ENCODE measurements around the gene ITCH.
"Not testable (repeated sequence)": the region's sequence is repeated elsewhere in the genome, so short reads cannot be mapped to it uniquely, and the experiment has no call there.

Gene ITCH

DNA sequence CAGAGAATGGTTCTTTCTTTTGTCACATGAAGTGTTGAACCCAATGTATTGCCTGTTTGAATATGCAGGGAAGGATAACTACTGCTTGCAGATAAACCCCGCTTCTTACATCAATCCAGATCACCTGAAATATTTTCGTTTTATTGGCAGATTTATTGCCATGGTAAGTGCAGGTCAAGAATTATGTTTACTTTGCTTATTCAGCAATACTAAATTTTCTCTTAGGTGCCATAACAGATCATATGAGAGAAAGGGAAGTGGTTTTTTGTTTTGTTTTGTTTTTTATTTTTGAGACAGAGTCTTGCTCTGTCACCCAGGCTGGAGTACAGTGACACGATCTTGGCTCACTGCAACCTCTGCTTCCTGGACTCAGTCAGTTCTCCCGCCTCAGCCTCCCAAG lies 116.6 kb downstream of the ITCH start:
- Histone ChIP-seq H3K79me2 (ENCODE audit: low read length) (no peaks in the 10 kb centered on the region), H3K4me1 (ENCODE audit: low read length) (peaks cover 5% of the 10 kb centered on the region), H3K27ac (ENCODE audit: low read length) (no peak overlapping the region), H3K27me3 (ENCODE audit: low read depth, low read length) (no peaks in the 10 kb centered on the region), H3K4me3 (ENCODE audit: low read length) (no peak overlapping the region), H3K4me2 (ENCODE audit: low read length) (no peak overlapping the region), H3K36me3 (replicated peaks; ENCODE audit: low read depth, low read length) (peaks cover 30% of the 10 kb centered on the region), H3K9me3 (ENCODE audit: insufficient read depth, low read length) (no peaks in the 10 kb centered on the region), H2AFZ (ENCODE audit: low read depth, low read length) (no peak overlapping the region), H4K20me1 (ENCODE audit: insufficient read depth, low read length) (no peaks in the 10 kb centered on the region), H3K9ac (ENCODE audit: low read length) (no peak overlapping the region)
- no peak for TF ChIP-seq EZH2phosphoT487 (IDR thresholded peaks at IDR 0.05; ENCODE audit: low read depth)
- TF ChIP-seq, protein P1, sequence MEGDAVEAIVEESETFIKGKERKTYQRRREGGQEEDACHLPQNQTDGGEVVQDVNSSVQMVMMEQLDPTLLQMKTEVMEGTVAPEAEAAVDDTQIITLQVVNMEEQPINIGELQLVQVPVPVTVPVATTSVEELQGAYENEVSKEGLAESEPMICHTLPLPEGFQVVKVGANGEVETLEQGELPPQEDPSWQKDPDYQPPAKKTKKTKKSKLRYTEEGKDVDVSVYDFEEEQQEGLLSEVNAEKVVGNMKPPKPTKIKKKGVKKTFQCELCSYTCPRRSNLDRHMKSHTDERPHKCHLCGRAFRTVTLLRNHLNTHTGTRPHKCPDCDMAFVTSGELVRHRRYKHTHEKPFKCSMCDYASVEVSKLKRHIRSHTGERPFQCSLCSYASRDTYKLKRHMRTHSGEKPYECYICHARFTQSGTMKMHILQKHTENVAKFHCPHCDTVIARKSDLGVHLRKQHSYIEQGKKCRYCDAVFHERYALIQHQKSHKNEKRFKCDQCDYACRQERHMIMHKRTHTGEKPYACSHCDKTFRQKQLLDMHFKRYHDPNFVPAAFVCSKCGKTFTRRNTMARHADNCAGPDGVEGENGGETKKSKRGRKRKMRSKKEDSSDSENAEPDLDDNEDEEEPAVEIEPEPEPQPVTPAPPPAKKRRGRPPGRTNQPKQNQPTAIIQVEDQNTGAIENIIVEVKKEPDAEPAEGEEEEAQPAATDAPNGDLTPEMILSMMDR (IDR thresholded peaks at IDR 0.05; ENCODE audit: low read depth, low read length): no peak

DNA sequence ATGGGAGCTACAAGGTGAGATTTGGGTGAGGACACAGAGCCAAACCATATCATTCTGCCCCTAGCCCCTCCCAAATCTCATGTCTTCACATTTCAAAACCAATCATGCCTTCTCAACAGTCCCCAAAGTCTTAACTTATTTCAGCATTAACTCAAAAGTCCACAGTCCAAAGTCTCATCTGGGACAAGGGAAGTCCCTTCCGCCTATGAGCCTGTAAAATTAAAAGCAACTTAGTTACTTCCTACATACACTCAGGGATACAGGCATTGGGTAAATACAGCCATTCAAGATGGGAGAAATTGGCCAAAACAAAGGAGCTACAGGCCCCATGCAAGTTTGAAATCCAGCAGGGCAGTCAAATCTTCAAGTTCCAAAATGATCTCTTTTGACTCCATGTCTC lies 119.1 kb downstream of the ITCH start:
- not testable (repeated sequence) for H3K4me1 ChIP-seq (ENCODE audit: low read length); H2AFZ ChIP-seq (ENCODE audit: low read depth, low read length); H3K79me2 ChIP-seq (ENCODE audit: low read length); H3K4me3 ChIP-seq (ENCODE audit: low read length); H3K9ac ChIP-seq (ENCODE audit: low read length); H3K9me3 ChIP-seq (ENCODE audit: insufficient read depth, low read length); H4K20me1 ChIP-seq (ENCODE audit: insufficient read depth, low read length); H3K27me3 ChIP-seq (ENCODE audit: low read depth, low read length); H3K27ac ChIP-seq (ENCODE audit: low read length); H3K4me2 ChIP-seq (ENCODE audit: low read length)
- peaks cover 23% of the 10 kb centered on the region for H3K36me3 ChIP-seq (replicated peaks; ENCODE audit: low read depth, low read length)

DNA sequence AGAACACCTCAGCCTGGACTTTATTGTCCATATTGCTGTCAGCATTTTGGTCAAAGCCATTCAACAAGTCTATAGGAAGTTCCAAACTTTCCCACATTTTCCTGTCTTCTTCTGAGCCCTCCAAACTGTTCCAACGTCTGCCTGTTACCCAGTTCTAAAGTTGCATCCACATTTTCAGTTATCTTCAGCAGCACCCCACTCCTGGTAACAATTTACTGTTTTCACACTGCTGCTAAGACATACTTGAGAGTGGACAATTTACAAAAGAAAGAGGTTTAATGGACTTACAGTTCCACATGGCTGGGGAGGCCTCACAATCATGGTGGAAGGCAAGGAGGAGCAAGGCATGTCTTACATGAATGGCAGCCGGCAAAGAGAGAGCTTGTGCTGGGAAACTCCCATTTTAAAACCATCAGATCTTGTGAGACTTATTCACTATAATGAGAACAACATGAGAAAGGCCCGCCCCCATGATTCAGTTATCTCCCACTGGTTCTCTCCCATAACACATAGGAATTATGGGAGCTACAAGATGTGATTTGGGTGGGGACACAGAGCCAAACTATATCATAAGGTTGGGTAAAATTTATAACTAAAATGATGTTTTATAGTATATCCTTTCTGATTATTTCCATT lies 120.6 kb downstream of the ITCH start:
- H3K36me3 ChIP-seq (replicated peaks; ENCODE audit: low read depth, low read length): peaks cover 32% of the 10 kb centered on the region
- H3K4me3 ChIP-seq (ENCODE audit: low read length); H3K27ac ChIP-seq (ENCODE audit: low read length); H2AFZ ChIP-seq (ENCODE audit: low read depth, low read length); H3K9me3 ChIP-seq (ENCODE audit: insufficient read depth, low read length); H3K9ac ChIP-seq (ENCODE audit: low read length); H3K79me2 ChIP-seq (ENCODE audit: low read length); H3K4me2 ChIP-seq (ENCODE audit: low read length); H4K20me1 ChIP-seq (ENCODE audit: insufficient read depth, low read length); H3K4me1 ChIP-seq (ENCODE audit: low read length); H3K27me3 ChIP-seq (ENCODE audit: low read depth, low read length): not testable (repeated sequence)

DNA sequence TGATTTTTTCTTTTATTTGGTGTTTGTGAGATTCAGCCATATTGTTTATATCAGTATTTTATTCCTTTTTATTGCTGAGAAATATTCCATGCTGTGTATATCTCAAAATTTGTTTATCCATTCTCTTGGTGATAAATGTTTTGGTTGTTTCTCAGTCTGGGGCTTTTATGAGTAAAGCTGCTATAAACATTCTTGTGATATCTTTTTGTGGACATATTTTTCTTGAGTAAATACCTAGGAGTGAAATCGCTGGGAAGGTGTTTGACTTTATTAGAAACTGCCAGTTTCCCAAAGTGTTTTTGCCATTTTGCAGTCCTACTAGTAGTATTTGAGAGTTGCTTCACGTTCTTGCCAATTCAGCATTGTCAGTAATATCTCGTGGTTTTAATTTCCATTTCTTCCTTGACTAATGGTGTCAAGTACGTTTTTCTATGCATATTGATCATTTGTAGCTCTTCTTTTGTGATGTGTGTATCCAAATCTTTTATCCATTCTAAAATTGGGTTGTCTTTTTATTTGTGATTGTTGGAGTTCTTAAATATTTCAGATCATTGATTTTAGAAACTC lies 122.1 kb downstream of the ITCH start:
- no peaks in the 10 kb centered on the region for H3K4me1 ChIP-seq (ENCODE audit: low read length)
- H2AFZ ChIP-seq (ENCODE audit: low read depth, low read length): no peak overlapping the region
- no peak overlapping the region for H3K9ac ChIP-seq (ENCODE audit: low read length)
- H3K9me3 ChIP-seq (ENCODE audit: insufficient read depth, low read length): no peaks in the 10 kb centered on the region
- H3K4me2 ChIP-seq (ENCODE audit: low read length): no peak overlapping the region
- H4K20me1 ChIP-seq (ENCODE audit: insufficient read depth, low read length): no peaks in the 10 kb centered on the region
- peaks cover 37% of the 10 kb centered on the region for H3K36me3 ChIP-seq (replicated peaks; ENCODE audit: low read depth, low read length)
- no peak for TF ChIP-seq EZH2phosphoT487 (IDR thresholded peaks at IDR 0.05; ENCODE audit: low read depth)
- H3K27ac ChIP-seq (ENCODE audit: low read length): no peak overlapping the region
- H3K79me2 ChIP-seq (ENCODE audit: low read length): no peaks in the 10 kb centered on the region
- no peaks in the 10 kb centered on the region for H3K27me3 ChIP-seq (ENCODE audit: low read depth, low read length)
- H3K4me3 ChIP-seq (ENCODE audit: low read length): no peak overlapping the region

DNA sequence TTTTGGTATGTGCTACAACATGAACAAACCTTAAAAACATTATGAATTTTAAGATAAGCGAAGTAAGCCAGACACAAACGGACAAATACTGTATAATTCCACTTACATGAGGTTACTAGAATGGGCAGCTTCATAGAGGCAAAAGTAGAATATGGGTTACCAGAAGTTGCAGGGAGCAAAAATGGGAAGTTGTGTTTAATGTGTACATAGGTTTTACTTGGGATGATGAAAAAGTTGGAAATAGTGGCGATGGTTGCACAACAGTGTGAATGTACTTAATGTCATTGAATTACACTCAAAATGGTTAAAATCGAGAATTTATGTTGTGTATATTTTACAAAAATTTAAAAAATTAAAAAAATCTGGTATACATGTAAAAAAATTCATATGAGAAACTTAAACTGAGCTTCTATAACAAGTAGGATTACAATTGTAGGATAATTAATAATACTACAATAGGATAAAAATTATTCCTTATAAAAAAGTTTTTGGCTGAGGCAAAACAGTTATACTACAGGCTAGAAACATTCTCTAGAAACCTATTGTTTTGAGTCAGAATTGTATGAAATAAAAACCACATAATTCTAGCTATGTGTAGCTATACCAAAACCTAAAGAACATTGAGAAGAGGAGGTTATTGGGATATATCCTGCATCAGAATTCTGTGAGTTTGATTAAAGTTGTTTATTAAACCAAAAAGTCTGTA lies 128.3 kb downstream of the ITCH start:
- Histone ChIP-seq H3K79me2 (ENCODE audit: low read length) (no peaks in the 10 kb centered on the region), H3K27me3 (ENCODE audit: low read depth, low read length) (no peaks in the 10 kb centered on the region), H3K36me3 (replicated peaks; ENCODE audit: low read depth, low read length) (peaks cover 50% of the 10 kb centered on the region), H3K9me3 (ENCODE audit: insufficient read depth, low read length) (no peaks in the 10 kb centered on the region), H2AFZ (ENCODE audit: low read depth, low read length) (no peak overlapping the region), H3K4me1 (ENCODE audit: low read length) (no peaks in the 10 kb centered on the region), H3K4me3 (ENCODE audit: low read length) (no peak overlapping the region), H4K20me1 (ENCODE audit: insufficient read depth, low read length) (no peaks in the 10 kb centered on the region), H3K4me2 (ENCODE audit: low read length) (no peak overlapping the region), H3K27ac (ENCODE audit: low read length) (no peak overlapping the region), H3K9ac (ENCODE audit: low read length) (no peak overlapping the region)
- TF ChIP-seq EZH2phosphoT487 (IDR thresholded peaks at IDR 0.05; ENCODE audit: low read depth): no peak
- TF ChIP-seq, protein P1 (IDR thresholded peaks at IDR 0.05; ENCODE audit: low read depth, low read length): no peak
